SK-N-SH (cell line): Measurements from ENCODE around the gene ZSWIM3. TPM values are rescaled to one million over a fixed set of nuclear protein-coding genes. Genes with fewer than 3 reads are reported as not detected.

Experiments used
- CTCF ChIA-PET: fragments of 300-600, 350-600 bp; formaldehyde crosslinking; extraction: SDS; loops from one replicate; lab custom pipeline; 2021; lab: Yijun Ruan, JAX
- POLR2A ChIA-PET: fragments of 350-600 bp; sonication (Branson Sonifier 250); formaldehyde crosslinking; extraction: SDS; loops from one replicate; lab custom pipeline; 2020; ENCODE audit warnings: antibody characterized with exemption, inconsistent platforms; lab: Yijun Ruan, JAX
- DNase-seq: peaks from one replicate; pipeline ENCODE4 v3.0.0; 2012
- H2AFZ ChIP-seq: fragments of 200-600 bp; sonication (generic); 2 replicates; pipeline ENCODE4 v1.8.1; 2016; ENCODE audit warnings: antibody characterized with exemption, mild to moderate bottlenecking, low read depth
- H3F3A ChIP-seq: fragments of 200-600 bp; sonication (generic); replicated peaks from 2 replicates; pipeline ENCODE3; 2016; ENCODE audit warnings: antibody characterized with exemption, mild to moderate bottlenecking; ENCODE audit not compliant: insufficient read depth
- H3K27ac ChIP-seq, 2 experiments: fragments of 200-500 bp in 1 of 2; fragments of 200-600 bp in 1 of 2; sonication (Bioruptor generic) in 1 of 2; sonication (generic), shearing (Covaris generic) in 1 of 2; 2 replicates each; pipeline versions ENCODE4 v1.5.1 to v1.6.1; 2014 to 2016; ENCODE audit warnings: low read depth in 2 of 2, inconsistent platforms in 1 of 2, low read length in 1 of 2, mild to moderate bottlenecking in 1 of 2, mixed read lengths in 1 of 2
- H3K27me3 ChIP-seq: fragments of 200-600 bp; sonication (generic), shearing (Covaris generic); 2 replicates; pipeline ENCODE4 v1.6.1; 2016; ENCODE audit warnings: mixed run types; ENCODE audit not compliant: insufficient read depth
- H3K36me3 ChIP-seq, 2 experiments: fragments of 200-500 bp in 1 of 2; fragments of 200-600 bp in 1 of 2; sonication (Bioruptor generic) in 1 of 2; sonication (generic) in 1 of 2; replicated peaks in 1 of 2; 2 replicates each; pipeline versions ENCODE3 to v1.5.1; 2014 to 2016; ENCODE audit warnings: low read length in 1 of 2, mild to moderate bottlenecking in 1 of 2; ENCODE audit not compliant: insufficient read depth in 2 of 2, control insufficient read depth in 1 of 2
- H3K4me1 ChIP-seq, 2 experiments: fragments of 200-500 bp in 1 of 2; fragments of 200-600 bp in 1 of 2; sonication (Bioruptor generic) in 1 of 2; sonication (generic), shearing (Covaris generic) in 1 of 2; 2 replicates each; pipeline versions ENCODE4 v1.5.1 to v1.6.1; 2014 to 2016; ENCODE audit warnings: low read depth in 1 of 2, low read length in 1 of 2, mixed run types in 1 of 2; ENCODE audit not compliant: insufficient read depth in 2 of 2, control insufficient read depth in 1 of 2
- H3K4me2 ChIP-seq: fragments of 200-600 bp; sonication (generic), shearing (Covaris generic); 2 replicates; pipeline ENCODE4 v1.6.1; 2017; ENCODE audit warnings: mixed run types
- H3K4me3 ChIP-seq, 2 experiments: fragments of 200-500 bp in 1 of 2; fragments of 200-600 bp in 1 of 2; sonication (Bioruptor generic) in 1 of 2; sonication (generic), shearing (Covaris generic) in 1 of 2; 2 replicates each; pipeline versions ENCODE4 v1.5.1 to v1.8.1; 2014 to 2016; ENCODE audit warnings: low read depth in 2 of 2, inconsistent platforms in 1 of 2, low read length in 1 of 2, mild to moderate bottlenecking in 1 of 2, mixed read lengths in 1 of 2, moderate library complexity in 1 of 2
- H3K79me2 ChIP-seq: fragments of 200-600 bp; sonication (generic); 2 replicates; pipeline ENCODE4 v1.8.1; 2017; ENCODE audit warnings: mild to moderate bottlenecking; ENCODE audit not compliant: insufficient read depth
- H3K9ac ChIP-seq: fragments of 200-600 bp; sonication (generic); 2 replicates; pipeline ENCODE4 v1.6.1; 2017; ENCODE audit warnings: mixed run types
- H3K9me2 ChIP-seq: fragments of 200-600 bp; sonication (generic); 2 replicates; pipeline ENCODE4 v1.6.1; 2017; ENCODE audit warnings: mixed run types
- H3K9me3 ChIP-seq: fragments of 200-600 bp; sonication (generic); 2 replicates; pipeline ENCODE4 v1.6.1; 2017; ENCODE audit warnings: mixed run types, mild to moderate bottlenecking, moderate library complexity
- H4K20me1 ChIP-seq: fragments of 200-600 bp; sonication (generic); 2 replicates; pipeline ENCODE4 v1.6.1; 2017; ENCODE audit warnings: mild to moderate bottlenecking, mixed run types; ENCODE audit not compliant: insufficient read depth
- ELF1 ChIP-seq: IDR thresholded peaks from 2 replicates; pipeline ENCODE4 v1.4.0; 2012
- EP300 ChIP-seq, 2 experiments: IDR thresholded peaks; 2 replicates each; pipeline versions ENCODE4 v1.4.0 to v1.6.1; 2012; ENCODE audit warnings: borderline replicate concordance in 1 of 2, low read depth in 1 of 2, low read length in 1 of 2
- EZH2phosphoT487 ChIP-seq: fragments of 200-600 bp; sonication (generic); IDR thresholded peaks from 2 replicates; pipeline ENCODE4 v1.6.1; 2017; ENCODE audit warnings: low read depth, mixed run types, mild to moderate bottlenecking, antibody characterized with exemption, moderate library complexity, borderline replicate concordance
- FOXJ3 ChIP-seq: sonication (generic); formaldehyde crosslinking; IDR thresholded peaks from 2 replicates; pipeline ENCODE4 v1.5.1; 2020; ENCODE audit warnings: mild to moderate bottlenecking, missing genetic modification reagents
- GABPA ChIP-seq: IDR thresholded peaks from 2 replicates; pipeline ENCODE4 v1.4.0; 2012; ENCODE audit warnings: low read depth, mild to moderate bottlenecking
- IRF3 ChIP-seq: fragments of 150-350 bp; IDR thresholded peaks from 2 replicates; pipeline ENCODE4 v1.6.1; 2016; ENCODE audit warnings: mild to moderate bottlenecking, low read depth, low read length
- JUND ChIP-seq: IDR thresholded peaks from 2 replicates; pipeline ENCODE4 v1.4.0; 2012
- MAX ChIP-seq: IDR thresholded peaks from 2 replicates; pipeline ENCODE4 v1.4.0; 2012; ENCODE audit warnings: low read depth
- MXI1 ChIP-seq: IDR thresholded peaks from 2 replicates; pipeline ENCODE4 v1.6.1; 2012; ENCODE audit warnings: mild to moderate bottlenecking, low read depth, low read length, improper control_type of control experiment
- NRF1 ChIP-seq: IDR thresholded peaks from 2 replicates; pipeline ENCODE4 v1.6.1; 2012; ENCODE audit warnings: low read depth, mild to moderate bottlenecking, low read length
- POLR2AphosphoS5 ChIP-seq: IDR thresholded peaks from 2 replicates; pipeline ENCODE4 v1.6.1; 2012; ENCODE audit warnings: low read depth, low read length
- RAD21 ChIP-seq: IDR thresholded peaks from 2 replicates; pipeline ENCODE4 v1.6.1; 2012; ENCODE audit warnings: mild to moderate bottlenecking, low read length
- RXRA ChIP-seq: IDR thresholded peaks from 2 replicates; pipeline ENCODE4 v1.4.0; 2012; ENCODE audit warnings: low read depth, mild to moderate bottlenecking, borderline replicate concordance
- SIN3A ChIP-seq: IDR thresholded peaks from 2 replicates; pipeline ENCODE4 v1.6.1; 2012; ENCODE audit warnings: low read depth, mild to moderate bottlenecking, low read length, moderate library complexity, borderline replicate concordance
- SMC3 ChIP-seq: IDR thresholded peaks from 2 replicates; pipeline ENCODE4 v1.6.1; 2012; ENCODE audit warnings: low read depth, low read length, improper control_type of control experiment
- TAF1 ChIP-seq: IDR thresholded peaks from 2 replicates; pipeline ENCODE4 v1.6.1; 2012; ENCODE audit warnings: low read depth, mild to moderate bottlenecking, low read length, moderate library complexity, borderline replicate concordance
- TCF12 ChIP-seq: IDR thresholded peaks from 2 replicates; pipeline ENCODE4 v1.4.0; 2012
- TEAD4 ChIP-seq: IDR thresholded peaks from 2 replicates; pipeline ENCODE4 v1.4.0; 2012; ENCODE audit warnings: mild to moderate bottlenecking, borderline replicate concordance; ENCODE audit not compliant: insufficient read depth
- WGBS: methylation state at CpG from one replicate; pipeline ENCODE4 v1.1.6; 2017; ENCODE audit warnings: low lambda C conversion rate; 5-methylcytosine and 5-hydroxymethylcytosine counted together
- polyA plus RNA-seq, 3 experiments: library from polyadenylated mRNA; depleted of rRNA; stranded (reverse); fragments of >200 nt; gene quantifications; 2 replicates each; pipeline ENCODE4 v1.2.3, GENCODE V29; 2012
- TF ChIP-seq, protein P1 (sequence below): IDR thresholded peaks from 2 replicates; pipeline ENCODE4 v1.4.0; 2012; ENCODE audit warnings: low read depth, borderline replicate concordance
- TF ChIP-seq, protein P2 (sequence below): IDR thresholded peaks from 2 replicates; pipeline ENCODE4; 2012

ZSWIM3 gene
- polyA plus RNA-seq, 1 of the 3 experiments (the other 2 are of a cell fraction) = 2.3 TPM

DNA sequence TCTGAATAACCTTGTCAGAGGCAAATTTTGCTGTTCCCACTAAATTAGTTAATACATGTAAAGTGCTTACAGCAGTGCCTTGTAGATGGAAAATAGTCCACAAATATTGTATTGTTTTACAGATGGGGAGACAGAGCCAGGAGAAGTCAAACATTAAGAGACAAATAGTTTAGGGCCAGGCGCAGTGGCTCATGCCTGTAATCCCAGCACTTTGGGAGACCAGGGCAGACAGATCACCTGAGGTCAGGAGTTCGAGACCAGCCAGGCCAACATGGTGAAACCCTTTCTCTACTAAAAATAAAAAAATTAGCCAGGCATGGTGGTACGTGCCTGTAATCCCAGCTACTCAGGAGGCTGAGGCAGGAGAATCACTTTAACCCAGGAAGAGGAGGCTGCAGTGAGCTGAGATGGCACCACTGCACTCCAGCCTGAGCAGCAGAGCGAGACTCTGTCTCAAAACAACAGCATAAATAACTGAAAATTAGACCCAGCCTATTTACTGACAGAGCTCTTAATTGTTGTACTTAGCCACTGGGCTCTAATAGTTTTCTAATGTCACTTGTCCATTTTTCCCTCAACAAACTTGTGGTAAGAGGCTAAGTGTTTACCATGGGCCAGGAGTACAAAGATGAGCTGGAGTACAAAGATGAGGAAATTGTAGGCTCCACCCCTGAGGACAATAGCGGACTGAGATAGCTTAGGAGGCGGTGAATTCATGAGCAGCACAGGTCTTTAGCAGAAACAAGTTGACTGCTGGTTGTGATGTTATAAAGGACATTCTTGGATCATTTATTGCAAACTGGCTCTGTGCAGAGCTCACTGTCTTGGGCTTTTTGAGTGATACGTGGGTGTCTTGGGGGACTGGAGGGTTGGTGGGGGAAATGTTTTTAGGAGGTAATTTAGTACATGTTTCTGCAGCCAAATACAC lies 6.4 kb downstream of the ZSWIM3 start:
- Histone ChIP-seq H3K27me3 (no peaks in the 10 kb centered on the region), H4K20me1 (no peaks in the 10 kb centered on the region), H3K36me3 (no peaks in the 10 kb centered on the region), H3K79me2 (no peaks in the 10 kb centered on the region), H3F3A (peaks cover 8% of the 10 kb centered on the region), H3K4me1 (peaks cover 0 to 8% of the 10 kb centered on the region in 2 experiments; a peak in 1 of 4 replicates), H3K4me3 (no peak overlapping the region)
- CTCF ChIA-PET = interaction anchor here (1.2 to 2.1 kb wide), 2 partner anchors 27 to 65 kb away, joined by 4 to 10 read pairs; partner anchors contain the start of genes CTSA and NEURL2
- TF ChIP-seq TCF12 (no peak), ELF1 (no peak), FOXJ3 (CRISPR knock-in tag) (no peak), MXI1 (no peak), SIN3A (no peak), RAD21 (no peak), TEAD4 (no peak), IRF3 (no peak), JUND (no peak), GABPA (no peak), EZH2phosphoT487 (no peak), SMC3 (no peak), EP300 (IDR thresholded peaks at IDR 0.05; ENCODE audit: borderline replicate concordance in 1 of 2, low read depth in 1 of 2, low read length in 1 of 2) (no peak), POLR2AphosphoS5 (no peak), RXRA (no peak), NRF1 (no peak), TAF1 (no peak), MAX (no peak)
- TF ChIP-seq, protein P1, sequence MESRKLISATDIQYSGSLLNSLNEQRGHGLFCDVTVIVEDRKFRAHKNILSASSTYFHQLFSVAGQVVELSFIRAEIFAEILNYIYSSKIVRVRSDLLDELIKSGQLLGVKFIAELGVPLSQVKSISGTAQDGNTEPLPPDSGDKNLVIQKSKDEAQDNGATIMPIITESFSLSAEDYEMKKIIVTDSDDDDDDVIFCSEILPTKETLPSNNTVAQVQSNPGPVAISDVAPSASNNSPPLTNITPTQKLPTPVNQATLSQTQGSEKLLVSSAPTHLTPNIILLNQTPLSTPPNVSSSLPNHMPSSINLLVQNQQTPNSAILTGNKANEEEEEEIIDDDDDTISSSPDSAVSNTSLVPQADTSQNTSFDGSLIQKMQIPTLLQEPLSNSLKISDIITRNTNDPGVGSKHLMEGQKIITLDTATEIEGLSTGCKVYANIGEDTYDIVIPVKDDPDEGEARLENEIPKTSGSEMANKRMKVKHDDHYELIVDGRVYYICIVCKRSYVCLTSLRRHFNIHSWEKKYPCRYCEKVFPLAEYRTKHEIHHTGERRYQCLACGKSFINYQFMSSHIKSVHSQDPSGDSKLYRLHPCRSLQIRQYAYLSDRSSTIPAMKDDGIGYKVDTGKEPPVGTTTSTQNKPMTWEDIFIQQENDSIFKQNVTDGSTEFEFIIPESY = no peak
- TF ChIP-seq, protein P2, sequence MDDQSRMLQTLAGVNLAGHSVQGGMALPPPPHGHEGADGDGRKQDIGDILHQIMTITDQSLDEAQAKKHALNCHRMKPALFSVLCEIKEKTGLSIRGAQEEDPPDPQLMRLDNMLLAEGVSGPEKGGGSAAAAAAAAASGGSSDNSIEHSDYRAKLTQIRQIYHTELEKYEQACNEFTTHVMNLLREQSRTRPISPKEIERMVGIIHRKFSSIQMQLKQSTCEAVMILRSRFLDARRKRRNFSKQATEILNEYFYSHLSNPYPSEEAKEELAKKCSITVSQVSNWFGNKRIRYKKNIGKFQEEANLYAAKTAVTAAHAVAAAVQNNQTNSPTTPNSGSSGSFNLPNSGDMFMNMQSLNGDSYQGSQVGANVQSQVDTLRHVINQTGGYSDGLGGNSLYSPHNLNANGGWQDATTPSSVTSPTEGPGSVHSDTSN = no peak
- TF ChIP-seq, all 33 proteins: peak for 0
- DNase-seq = no peak
- no peak overlapping the region for H3K27ac ChIP-seq
- H3K9me3 ChIP-seq = no peaks in the 10 kb centered on the region
- POLR2A ChIA-PET = no interaction called here
- no peak overlapping the region for H2AFZ ChIP-seq
- WGBS = 91% methylated on average over 7 of the region's 7 CpGs
- no peaks in the 10 kb centered on the region for H3K9me2 ChIP-seq
- no peak overlapping the region for H3K4me2 ChIP-seq
- H3K9ac ChIP-seq = no peak overlapping the region
